Ecto neural progenitor cell (in vitro differentiated cells): ENCODE measurements around the gene TTLL12.
A peak's percentile ranks its signal among the peaks of the same experiment; 100 is the strongest.

ENCODE experiments used
- DNase-seq: peaks from one replicate; pipeline ENCODE4 v3.0.0-alpha.2; 2018; ENCODE audit warnings: low spot score

Gene TTLL12

DNA sequence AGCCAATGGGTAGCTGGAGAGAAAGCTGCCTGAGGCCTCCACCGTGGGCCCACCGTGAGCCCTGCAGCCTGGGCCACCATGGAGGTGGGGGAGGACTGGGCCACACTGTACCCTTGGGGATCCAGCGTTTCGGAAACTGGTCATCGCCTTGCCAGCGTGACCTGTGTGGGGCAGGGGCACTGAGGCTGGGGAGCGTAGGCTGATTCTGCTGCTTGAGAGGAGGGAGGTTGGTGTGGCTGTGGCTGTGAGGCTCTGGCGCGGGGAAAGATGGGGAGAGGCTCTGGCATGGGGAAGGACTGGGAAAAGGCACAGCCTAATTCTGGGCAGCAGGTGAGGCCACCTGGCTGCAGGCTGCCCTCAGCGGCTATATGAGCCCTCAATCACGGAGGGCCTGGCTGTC, 12.6 kb upstream of the TTLL12 start:
- no peak for DNase-seq

DNA sequence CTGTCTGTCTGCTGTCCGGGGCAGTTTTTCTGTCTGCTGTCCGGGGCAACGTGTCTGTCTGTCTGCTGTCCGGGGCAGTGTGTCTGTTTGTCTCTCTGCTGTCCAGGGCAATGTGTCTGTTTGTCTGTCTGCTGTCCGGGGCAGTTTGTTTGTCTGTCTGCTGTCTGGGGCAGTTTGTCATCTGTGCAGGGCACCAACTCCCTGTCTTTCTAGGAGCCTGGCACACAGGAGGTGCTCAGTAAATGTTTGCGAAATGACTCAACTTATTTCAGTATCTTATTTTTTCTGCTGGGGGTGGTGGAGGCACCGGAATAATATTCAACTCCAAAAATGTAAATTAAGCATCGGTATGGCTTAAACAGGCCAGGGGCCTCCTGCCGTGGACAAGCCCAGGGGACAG, 12.0 kb upstream of the TTLL12 start:
- DNase-seq = no peak

DNA sequence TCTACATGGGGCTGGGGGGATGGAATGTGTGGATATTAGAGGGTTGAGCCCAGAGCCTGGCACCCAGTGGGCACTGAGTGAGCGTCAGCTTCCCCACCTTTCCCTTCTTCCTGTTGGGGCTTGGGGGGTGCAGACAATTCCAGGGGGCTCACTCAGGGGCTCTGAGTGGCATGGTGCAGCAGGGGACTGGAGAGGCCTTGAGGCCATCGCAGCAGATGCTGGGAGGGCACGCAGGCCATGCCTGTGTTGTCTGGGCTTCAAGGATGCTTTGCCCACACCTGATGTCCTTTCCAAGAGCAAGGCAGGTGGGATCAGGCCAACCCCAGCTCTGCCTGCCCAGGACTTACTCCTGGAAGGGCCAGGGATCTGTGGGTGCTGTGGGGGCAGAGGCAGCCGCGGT, 11.2 kb upstream of the TTLL12 start:
- no peak for DNase-seq

DNA sequence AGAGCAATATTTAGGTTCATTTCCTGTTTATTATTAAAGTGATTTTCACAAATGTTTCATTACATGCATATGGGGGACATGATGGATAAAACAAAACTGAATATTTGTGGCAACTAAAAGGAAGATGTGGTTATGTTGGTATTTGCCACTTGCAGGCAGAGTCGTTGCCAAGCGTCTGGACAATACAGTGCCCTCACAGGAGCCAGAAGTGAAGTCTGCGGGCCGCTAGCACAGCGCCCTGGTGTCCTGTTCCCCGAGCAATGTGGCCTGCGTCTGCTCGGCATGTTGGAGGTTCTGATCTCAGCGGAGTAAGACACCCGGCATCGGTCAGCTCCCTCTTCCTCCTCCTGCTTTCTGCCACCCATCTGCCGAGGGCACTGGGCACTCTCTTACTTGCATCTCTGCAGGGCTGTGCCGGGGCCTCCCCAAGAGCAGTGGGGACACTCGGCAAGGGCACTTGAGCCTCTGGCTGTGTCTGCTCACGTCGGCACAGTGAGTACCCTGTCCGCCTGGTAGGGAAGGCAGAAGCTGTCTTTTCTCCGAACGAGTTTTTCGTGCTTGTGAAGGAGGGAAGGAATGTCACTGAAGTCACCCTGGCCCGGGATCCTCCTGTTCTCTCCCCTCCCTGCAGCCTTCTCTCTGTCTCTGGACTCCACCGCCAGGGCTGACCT, 10.5 kb upstream of the TTLL12 start:
- no peak for DNase-seq

DNA sequence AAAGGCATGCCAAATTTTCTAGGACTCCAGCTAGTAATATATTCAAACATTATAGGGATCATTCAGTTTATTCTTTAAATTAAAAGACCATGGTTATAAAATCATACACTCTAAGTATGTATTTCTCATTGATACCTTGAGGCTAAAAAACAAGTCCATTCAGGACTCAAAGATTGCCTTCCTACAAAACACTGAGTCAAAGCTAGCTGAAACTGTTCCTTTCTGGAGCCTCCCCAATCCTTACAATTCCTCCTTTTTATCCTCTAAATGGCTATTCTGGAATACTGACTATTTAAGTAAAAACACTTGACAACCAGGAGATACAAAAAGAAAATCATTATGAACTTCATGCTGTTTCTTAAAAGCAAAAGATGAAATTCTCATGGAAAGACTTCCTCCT, 4.9 kb upstream of the TTLL12 start:
- no peak for DNase-seq

DNA sequence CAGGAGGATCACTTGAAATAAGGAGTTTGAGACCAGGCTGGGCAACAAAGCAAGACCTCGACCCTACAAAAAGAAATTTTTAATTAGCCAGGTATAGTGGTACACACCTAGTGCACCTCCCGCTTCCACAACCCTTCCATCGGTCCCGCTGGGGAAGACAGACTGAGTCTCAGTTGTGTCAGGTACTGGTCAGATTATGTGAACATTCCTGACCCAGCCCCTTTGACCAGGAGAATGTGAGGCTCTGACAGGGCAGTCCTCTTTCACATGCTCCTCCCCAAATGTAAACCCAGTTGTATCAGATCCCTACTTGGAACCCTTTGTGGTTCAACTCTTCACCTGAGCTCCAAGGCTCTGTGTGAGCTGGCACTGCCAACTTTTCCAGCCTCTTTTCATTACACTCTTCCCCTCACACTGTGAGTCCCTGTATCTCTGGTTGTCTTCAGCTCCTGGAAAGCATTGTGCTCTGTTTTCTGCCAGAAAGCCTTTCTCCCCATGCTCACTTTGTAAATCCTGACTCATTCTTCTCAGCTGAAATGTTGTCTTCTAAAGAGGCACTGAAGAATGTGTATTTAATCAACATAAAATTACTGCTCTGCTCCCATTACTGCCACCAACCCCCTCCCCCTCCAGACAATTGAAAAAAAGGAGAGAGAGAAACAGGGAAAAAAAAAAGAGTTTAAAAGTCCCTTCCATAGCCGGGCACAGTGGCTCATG, 2.1 kb upstream of the TTLL12 start:
- DNase-seq = no peak

DNA sequence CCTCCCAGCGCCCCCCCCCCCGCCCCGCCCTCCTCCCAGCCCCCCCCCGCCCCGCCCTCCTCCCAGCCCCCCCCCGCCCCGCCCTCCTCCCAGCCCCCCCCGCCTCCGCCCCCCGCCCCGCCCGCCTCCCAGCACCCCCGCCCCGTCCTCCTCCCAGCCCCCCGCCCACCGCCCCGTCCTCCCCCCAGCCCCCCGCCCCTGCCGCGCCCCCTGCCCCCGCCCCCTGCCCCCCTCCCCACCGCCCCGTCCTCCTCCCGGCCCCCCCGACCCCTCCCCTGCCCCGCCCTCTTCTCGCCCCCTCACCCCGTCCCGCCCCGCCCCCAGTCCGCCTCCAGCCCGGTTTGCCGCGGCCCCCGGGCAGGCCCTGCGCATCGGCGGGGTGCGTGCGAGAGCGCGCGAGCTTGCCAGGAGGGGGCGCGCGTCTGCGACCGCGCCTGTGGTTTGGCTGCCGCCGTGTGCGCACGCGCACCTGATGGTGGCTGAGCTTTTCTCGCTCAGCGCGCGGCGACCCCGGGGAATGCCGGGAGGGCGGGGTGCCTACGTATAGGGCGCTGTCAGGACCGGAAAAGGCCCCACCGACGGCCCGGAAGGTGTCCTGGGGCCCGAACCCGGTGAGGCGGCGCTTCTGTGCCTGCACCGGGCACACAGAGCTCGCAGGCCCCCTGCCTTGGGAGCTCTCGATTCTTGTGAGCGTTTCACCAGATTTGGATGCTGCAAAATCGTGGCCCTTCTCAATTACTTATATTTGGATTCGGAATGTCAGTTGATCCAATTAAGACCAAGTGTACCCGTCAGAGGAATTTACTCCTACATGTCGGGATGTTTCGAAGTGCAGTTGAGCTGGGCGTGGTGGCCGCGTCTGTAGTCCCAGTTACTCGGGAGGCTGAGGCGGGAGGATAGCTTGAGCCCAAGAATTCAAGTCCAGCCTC, 501 bp upstream of the TTLL12 start:
- peak; percentile 98 for DNase-seq

DNA sequence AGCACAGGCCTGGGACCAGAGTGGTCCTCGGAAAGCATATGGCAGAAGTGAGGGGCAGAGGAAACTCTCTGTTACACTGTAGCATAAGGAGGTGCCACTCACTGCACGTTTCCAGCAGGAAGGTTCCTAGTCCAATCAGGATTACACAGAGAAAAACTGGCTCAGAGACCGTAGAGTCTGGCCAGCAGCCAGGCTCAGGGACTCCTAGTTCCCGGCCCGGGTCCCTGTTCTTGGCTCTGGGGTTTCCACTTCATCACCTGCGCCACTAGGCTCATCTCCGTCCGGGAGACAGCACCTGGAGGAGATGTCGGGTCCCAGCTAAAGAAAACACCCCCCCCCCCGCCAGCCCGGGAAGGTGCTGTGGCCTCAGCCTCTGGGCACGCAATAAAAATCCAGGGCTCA, 1.1 kb downstream of the TTLL12 start:
- peak; percentile 63 for DNase-seq

DNA sequence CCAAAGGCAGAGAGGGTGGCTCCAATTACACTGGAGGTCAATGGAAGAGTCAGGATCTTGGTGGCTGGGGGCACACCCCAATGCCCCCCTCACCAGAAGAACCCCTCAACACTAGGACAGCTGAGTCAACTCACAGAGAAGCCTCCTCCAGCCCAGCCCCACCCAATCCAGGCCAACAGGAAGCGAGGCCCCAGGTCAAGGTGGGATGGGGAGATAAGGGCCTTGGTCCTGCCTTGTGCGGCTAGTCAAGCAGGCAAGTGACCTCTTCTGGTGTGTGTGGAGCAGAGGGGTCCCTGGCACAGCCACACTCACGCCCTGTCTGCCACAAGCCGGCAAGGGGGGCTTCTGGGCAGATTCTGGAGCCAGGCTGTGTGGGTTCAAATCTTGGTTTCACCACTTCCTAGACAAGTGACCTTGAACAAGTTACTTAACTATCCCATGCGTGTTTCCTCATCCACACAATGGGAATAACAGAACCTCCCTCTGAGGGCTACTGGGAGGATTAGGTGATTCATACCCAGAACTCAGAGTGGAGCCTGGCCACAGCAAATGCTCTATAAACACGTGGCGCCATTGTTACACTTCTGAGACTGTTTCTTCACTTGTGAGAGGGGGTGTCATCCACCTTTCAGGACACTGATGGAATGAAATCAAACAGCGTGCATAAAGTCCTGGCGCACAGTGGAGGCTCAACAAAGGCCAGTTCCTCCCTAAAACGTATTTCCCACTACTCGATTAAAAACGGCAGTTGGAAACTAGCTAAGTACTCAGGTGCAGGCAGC, 3.2 kb downstream of the TTLL12 start:
- no peak for DNase-seq

DNA sequence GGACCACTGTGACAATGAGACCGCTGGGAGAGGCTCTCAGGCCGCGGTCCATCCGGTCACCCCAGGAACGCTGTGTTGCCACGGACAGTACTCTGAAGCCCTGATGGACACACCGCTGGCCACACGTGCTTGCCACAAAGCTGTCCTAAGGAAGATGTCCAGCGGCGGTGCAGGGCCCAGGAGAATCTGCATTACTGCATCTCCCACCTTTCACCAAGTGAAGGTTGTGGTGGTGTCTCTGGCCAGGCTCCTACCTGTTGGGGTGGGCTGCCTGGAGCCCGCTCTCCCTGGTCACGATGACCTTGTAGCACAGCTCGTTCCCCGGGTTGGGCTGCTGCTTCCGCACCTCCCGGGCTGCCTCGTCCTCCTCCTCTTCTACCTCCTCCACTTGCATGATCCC, 4.2 kb downstream of the TTLL12 start:
- no peak for DNase-seq

DNA sequence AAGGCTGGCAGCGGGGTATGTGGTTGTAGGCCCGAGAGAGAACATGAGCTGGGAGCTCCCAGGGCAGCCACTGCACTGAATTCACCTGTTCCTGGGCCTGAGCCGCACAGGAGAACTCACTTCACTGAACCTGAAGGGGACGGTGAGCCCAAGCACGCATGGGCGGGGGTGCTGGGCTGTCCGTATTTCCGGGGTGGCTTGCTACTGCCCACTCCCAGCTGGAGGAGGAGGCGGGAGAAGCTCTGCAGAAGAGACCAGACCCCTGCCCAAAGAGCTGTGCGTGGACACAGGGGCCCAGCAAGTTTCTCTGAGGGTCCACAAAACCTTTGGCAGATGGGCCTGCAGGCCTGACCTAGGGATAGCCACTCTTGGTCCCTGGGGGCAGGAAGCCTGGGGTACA, 4.8 kb downstream of the TTLL12 start:
- DNase-seq = no peak

DNA sequence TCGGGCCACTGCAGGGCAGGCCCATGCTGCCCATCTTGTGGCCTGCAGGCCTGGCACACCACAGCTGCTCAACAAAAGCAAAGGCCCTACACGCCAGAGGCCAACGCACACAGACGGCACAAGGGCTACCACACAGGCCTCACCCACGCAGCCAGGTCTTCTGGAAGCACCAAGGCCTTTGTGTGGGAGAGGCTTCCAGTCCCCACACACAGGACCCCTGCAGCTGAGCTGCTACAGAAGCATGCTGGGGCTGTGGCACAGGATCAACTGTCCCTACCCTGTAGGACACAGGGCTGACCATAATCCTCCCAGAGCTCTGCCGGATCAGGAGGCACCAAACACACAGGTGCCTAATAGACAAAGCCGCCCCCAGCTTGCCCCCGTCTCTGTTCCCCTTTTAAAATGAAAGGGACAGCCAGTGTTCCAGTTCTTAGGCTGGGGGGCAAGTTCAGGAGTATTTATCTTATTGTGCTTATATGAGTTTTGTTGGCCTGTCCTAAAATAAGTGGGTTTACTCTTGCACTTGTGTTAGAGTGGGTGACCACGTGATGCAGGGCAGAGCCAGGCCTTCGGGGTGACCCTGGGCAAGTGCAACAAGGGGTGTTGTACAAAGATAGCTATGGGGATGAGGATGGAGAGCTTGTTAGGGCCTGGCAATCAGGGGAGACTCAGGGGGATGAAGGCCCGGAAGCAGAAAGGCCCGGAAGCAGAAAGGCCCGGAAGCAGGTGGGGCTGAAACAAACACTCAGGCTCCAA, 5.4 kb downstream of the TTLL12 start:
- no peak for DNase-seq

DNA sequence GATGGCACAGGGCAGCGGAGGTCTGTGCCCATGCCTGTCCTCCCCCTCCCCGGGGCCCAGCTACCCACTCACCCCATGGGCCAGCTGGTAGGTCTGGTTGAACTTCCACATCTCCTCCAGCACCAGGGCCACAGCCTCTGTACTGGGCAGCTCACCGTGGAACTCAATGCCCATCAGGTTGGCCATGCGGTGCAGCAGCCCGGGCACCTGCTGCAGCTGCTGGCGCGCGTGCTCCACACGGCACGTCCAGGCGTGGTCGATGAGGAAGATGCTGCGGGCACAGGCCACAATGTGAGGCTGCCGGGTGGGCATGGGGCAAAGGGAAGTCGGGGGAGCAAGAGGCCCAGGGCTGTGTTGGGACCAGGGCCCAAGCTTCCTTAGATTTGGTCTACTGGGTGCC, 6.3 kb downstream of the TTLL12 start:
- DNase-seq = no peak

DNA sequence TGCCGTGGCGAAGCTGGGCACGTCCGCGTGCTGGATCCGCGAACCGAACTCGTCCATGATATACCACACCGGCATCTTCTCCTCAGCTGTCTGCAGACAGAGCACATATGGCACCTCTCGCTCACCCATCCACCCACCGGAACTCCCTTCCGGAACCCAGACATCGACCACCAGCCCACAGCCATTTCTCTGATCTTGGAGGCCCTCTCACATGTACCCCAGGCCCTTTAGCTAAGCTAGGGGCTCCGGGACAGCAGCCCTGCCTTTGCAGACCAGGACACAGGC, 7.1 kb downstream of the TTLL12 start:
- DNase-seq = no peak

DNA sequence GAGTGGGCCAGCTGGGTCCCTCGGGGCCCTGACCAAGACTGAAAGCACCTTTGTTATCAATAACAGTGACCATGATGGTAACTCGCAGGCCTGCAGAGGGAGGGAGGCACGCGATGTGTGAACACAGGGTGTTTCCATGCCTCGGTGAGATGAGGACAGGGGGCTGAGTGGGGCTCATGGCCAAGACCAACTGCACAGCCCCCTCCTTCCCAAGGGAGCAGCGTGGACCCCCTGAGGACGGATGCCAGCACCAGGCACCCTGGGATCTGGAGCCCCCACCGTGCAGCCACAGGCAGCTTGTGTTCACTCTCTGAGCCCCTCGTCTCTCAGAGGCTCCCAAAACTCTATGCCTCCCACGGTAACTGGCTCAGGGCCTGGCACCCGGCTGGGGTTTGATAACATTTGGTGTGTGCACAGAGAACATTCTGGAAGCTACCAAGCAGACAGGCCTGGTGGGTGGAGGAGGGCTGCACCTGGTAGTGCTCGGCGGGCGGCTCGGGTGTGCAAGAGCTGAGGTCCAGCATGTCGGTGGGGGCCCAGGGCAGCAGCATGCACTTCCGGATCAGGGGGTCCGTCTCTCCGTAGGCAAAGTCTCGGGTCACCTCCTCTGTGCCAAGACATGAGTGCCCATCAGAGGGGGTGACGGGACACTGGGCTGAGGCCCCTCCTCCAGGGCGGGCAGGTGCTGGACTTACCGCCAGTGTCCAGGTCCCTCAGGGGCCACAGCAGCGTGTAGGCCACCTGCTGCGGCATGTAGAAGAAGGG, 7.6 kb downstream of the TTLL12 start:
- no peak for DNase-seq

DNA sequence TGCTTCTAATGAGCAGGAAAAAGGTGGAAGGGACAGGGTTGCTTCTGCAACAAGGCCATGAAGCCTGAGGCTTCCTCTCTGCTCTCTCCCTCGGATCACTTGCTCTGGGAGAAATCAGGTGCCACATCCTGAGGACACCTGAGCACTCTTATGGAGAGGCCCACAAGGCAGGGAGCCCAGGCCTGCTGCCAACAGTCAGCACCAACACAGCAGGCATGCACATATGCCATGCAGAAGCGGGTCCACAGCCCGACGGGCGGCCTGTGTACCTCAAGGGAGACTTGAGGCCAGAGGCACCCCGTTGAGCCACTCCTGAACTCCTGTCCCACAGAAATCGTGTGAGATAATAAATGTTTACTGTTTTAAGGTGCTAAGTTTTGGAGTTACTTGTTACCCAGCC, 9.5 kb downstream of the TTLL12 start:
- no peak for DNase-seq

DNA sequence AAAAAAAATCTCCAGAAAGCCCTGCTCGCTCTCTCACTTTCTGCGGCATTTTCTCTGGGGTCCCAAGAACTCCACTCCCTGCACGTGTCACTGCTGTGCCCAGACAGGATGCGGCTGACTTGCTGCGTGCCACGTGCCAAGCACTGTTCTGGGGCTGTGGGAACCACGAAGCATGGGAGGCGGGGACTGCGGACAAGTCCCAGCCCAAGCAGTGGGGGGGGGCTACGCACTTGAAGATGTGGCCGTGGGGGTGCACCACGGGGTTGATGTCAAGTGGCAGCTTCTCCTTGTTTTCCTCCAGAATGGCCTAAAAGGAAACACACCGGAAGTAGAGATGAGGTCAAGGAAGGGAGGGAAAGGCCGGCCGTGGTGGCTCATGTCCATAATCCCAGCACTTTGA, 10.8 kb downstream of the TTLL12 start:
- DNase-seq = no peak

DNA sequence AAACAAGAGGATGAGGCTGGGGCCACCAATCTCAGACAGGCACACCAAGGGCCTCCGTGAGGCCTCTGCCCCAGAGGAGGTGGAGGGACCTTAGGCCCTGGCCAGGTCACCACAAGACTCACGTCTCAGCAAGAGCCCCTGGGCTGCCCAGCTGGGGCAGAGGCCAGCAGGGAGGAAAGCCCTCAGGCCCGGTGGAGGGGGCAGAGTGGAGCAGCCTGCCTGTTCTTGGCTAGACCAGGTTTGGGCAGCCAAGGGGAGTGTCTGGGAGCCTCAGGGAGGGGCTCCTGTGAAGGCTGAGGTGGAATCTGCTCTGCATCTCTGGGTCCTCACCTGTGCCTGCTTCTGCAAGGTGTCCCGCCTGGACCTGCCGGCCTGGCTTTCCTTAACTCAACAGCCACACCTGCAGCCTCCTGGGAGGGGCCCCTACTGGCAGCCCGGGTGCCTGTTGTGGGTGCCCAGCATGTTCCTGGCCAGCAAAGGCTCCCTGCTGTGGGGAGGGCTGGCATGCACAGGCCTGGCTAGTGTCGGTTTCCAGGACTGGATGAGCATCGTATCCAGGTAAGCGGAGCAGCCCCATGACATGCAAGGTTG, 11.9 kb downstream of the TTLL12 start:
- no peak for DNase-seq

DNA sequence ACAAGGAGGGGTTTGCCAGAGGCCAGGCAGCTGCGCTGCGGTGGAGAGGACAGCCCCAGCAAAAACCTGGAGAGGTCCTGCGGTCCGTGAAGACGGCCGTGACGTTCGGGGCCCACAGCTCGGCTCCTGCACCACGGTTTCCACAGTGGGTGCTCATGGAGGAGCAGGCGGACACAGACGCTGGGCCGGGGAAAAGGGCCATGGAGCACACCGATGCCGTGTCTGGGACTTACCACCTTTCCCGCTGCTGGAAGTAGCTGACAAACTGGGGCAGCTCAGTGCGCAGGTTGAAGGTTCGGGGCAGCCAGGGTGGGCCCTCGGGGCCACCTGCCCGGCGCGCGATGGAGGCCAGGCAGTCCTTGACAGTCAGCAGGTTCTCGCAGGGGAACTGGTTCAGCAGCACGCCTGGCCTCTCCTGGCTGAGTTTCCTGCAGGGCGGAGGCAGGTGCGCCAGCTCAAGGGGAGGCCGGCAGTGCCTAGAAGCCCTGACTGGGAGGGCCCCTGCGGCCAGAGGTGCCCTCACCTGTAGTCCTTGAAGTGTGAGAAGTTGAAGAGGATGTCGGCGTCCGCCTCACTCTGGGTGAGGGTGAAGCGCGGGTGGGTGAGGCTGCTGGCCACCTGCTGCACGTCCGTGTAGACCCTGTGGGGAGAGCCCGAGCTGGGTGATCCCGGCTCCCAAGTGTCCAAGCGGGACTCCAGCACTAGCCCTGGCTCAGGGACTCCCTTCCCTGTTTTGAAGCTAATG, 12.8 kb downstream of the TTLL12 start:
- DNase-seq = no peak

DNA sequence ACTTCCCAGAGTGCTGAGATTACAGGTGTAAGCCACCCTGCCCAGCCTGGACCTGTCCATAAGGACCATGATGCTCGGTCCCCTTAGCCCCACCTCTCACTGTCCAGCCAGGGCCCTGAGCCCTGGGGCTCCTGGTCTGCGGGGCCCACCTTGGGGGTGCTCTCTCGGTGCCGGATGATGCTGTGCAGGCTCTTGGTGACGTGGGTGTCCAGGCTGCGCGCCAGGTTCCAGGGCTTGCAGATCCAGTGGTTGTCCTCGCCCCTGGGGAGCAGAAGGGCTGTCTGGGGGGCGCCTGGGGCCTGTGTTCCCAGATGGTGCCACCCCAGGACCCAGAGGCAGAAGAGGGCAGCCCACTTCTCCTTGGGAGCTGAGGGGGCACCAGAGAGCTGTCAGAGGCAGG, 13.4 kb downstream of the TTLL12 start:
- no peak for DNase-seq
